Endodermal cell (in vitro differentiated cells): ENCODE measurements around the gene SUPT7L. TPM values are rescaled to one million over a fixed set of nuclear protein-coding genes. Genes with fewer than 3 reads are reported as not detected.

Experiments used
- DNase-seq: peaks from one replicate; pipeline ENCODE4 v3.0.0-alpha.2; 2017
- H3K27ac ChIP-seq: 2 replicates; pipeline ENCODE4 v1.5.1; 2013; ENCODE audit warnings: mild to moderate bottlenecking, low read depth, low read length, moderate library complexity
- H3K27me3 ChIP-seq: 2 replicates; pipeline ENCODE4 v1.6.1; 2013; ENCODE audit warnings: mild to moderate bottlenecking, low read length, moderate library complexity; ENCODE audit not compliant: insufficient read depth, control insufficient read depth, poor library complexity, severe bottlenecking
- H3K36me3 ChIP-seq: 2 replicates; pipeline ENCODE4 v1.7.0; 2013; ENCODE audit warnings: mild to moderate bottlenecking, low read length, moderate library complexity; ENCODE audit not compliant: control insufficient read depth, insufficient read depth
- H3K4me1 ChIP-seq: one replicate; pipeline ENCODE4 v1.7.0; 2013; ENCODE audit warnings: low read length; ENCODE audit not compliant: control insufficient read depth, insufficient read depth
- H3K4me3 ChIP-seq: 2 replicates; pipeline ENCODE4 v1.5.1; 2013; ENCODE audit warnings: mild to moderate bottlenecking, low read length, moderate library complexity
- H3K9ac ChIP-seq: 2 replicates; pipeline ENCODE4 v1.6.1; 2013; ENCODE audit warnings: mild to moderate bottlenecking, low read length, moderate library complexity; ENCODE audit not compliant: poor library complexity, severe bottlenecking; ENCODE audit errors: extremely low read depth
- H3K9me3 ChIP-seq: 2 replicates; pipeline ENCODE4 v1.6.1; 2013; ENCODE audit warnings: mild to moderate bottlenecking, low read length, moderate library complexity; ENCODE audit not compliant: control insufficient read depth
- H3K27ac Mint-ChIP-seq: 2 replicates; pipeline ENCODE4 v1.8.0; 2020; ENCODE audit warnings: mixed read lengths
- H3K27me3 Mint-ChIP-seq: 2 replicates; pipeline ENCODE4 v1.8.0; 2021; ENCODE audit warnings: mild to moderate bottlenecking, mixed read lengths; ENCODE audit not compliant: insufficient read depth
- H3K36me3 Mint-ChIP-seq: 2 replicates; pipeline ENCODE4 v1.8.0; 2020; ENCODE audit warnings: low read depth, mixed read lengths
- H3K4me1 Mint-ChIP-seq: 2 replicates; pipeline ENCODE4 v1.8.0; 2020; ENCODE audit warnings: mixed read lengths
- H3K4me3 Mint-ChIP-seq: 2 replicates; pipeline ENCODE4 v1.8.0; 2020; ENCODE audit warnings: mild to moderate bottlenecking, moderate library complexity, mixed read lengths
- H3K9me3 Mint-ChIP-seq: 2 replicates; pipeline ENCODE4 v1.8.0; 2020; ENCODE audit warnings: mild to moderate bottlenecking, mixed read lengths
- WGBS, 2 experiments: methylation state at CpG; one replicate each; pipeline versions ENCODE4 v1.1.5 to v1.1.7; 2013; ENCODE audit warnings: missing lambda C conversion rate in 2 of 2, mixed read lengths in 1 of 2; ENCODE audit not compliant: insufficient coverage in 1 of 2, insufficient read length in 1 of 2; 5-methylcytosine and 5-hydroxymethylcytosine counted together
- total RNA-seq, 2 donors: library from RNA; stranded (reverse); fragmentation: NEBNext Ultra II Directional in 1 of 2; extraction: Animal tissue kit (Norgen Biotek cat#: 25700) in 1 of 2; gene quantifications; 2 replicates in 1 of 2; 3 replicates in 1 of 2; pipeline ENCODE4 v1.2.1, GENCODE V29; 2021
- TF ChIP-seq, protein P1 (sequence below): fragments of 200-600 bp; sonication (generic); conservative IDR thresholded peaks from 2 replicates; pipeline ENCODE4 v1.5.0; 2021; ENCODE audit warnings: antibody characterized with exemption, mild to moderate bottlenecking

Gene SUPT7L
- total RNA-seq, 2 donors from 2014 or later = 43.3 to 43.9 TPM

DNA sequence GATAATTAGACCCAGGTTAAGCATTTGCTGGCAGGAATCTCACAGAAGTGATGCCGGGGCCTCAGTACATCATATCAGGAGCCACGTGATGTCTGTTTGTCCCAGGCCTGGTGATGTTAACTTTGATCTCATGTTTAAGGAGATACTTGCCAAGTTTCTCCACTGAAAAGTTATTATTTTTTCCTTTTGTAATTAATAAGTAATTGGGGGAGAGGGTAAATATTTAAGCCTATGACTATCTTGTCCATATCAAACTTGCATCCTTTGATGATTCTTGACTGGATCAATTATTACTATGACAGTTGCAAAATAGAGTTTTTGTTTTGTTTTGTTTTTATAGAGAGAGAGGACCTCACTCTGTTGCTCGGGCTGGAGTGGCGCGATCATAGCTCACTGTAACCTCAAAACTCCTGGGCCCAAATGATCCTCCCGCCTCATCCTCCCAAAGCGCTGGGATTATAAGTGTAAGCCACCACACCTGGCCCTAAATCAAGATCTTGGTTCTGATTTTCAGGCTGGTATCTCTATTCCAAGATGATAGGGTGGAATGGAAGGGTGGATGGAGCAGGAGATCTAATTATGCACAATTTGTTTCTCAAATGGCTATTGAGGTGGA lies 46.7 kb upstream of the SUPT7L start:
- TF ChIP-seq, protein P1, sequence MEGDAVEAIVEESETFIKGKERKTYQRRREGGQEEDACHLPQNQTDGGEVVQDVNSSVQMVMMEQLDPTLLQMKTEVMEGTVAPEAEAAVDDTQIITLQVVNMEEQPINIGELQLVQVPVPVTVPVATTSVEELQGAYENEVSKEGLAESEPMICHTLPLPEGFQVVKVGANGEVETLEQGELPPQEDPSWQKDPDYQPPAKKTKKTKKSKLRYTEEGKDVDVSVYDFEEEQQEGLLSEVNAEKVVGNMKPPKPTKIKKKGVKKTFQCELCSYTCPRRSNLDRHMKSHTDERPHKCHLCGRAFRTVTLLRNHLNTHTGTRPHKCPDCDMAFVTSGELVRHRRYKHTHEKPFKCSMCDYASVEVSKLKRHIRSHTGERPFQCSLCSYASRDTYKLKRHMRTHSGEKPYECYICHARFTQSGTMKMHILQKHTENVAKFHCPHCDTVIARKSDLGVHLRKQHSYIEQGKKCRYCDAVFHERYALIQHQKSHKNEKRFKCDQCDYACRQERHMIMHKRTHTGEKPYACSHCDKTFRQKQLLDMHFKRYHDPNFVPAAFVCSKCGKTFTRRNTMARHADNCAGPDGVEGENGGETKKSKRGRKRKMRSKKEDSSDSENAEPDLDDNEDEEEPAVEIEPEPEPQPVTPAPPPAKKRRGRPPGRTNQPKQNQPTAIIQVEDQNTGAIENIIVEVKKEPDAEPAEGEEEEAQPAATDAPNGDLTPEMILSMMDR = no peak
- DNase-seq = no peak
- Histone ChIP-seq H3K9me3 (no peaks in the 10 kb centered on the region), H3K9ac (no peak overlapping the region), H3K27ac (no peak overlapping the region), H3K4me3 (no peak overlapping the region), H3K36me3 (no peaks in the 10 kb centered on the region), H3K4me1 (no peaks in the 10 kb centered on the region), H3K27me3 (no peaks in the 10 kb centered on the region)
- peaks cover 13% of the 10 kb centered on the region for H3K4me1 Mint-ChIP-seq
- H3K27ac Mint-ChIP-seq = no peak overlapping the region
- H3K4me3 Mint-ChIP-seq = no peak overlapping the region
- H3K9me3 Mint-ChIP-seq = no peaks in the 10 kb centered on the region
- peaks cover 18% of the 10 kb centered on the region for H3K27me3 Mint-ChIP-seq
- WGBS, 2 experiments = 95 to 100% methylated on average over 7 of the region's 7 CpGs
- no peaks in the 10 kb centered on the region for H3K36me3 Mint-ChIP-seq

DNA sequence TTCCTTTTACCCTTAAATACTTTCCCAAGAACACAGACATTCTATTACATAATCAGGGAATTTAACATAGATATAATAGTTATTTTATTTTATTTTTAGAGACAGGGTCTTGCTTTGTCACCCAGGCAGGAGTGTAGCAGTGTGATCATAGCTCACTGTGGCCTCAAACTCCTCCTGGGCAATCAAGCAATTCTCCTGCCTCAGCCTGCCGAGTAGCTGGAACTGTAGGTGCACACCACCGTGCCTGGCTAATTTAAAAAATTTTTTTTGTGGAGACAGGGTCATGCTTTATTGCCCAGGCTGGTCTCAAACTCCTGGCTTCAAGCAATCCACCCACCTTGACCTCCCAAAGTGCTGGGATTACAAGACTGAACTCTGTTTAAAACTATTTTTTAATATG lies 45.9 kb upstream of the SUPT7L start:
- Histone ChIP-seq H3K36me3 (no peaks in the 10 kb centered on the region), H3K27ac (no peak overlapping the region), H3K27me3 (no peaks in the 10 kb centered on the region), H3K9ac (no peak overlapping the region), H3K4me3 (no peak overlapping the region), H3K4me1 (no peaks in the 10 kb centered on the region), H3K9me3 (no peaks in the 10 kb centered on the region)
- H3K27ac Mint-ChIP-seq = no peak overlapping the region
- H3K27me3 Mint-ChIP-seq = peaks cover 10% of the 10 kb centered on the region
- no peaks in the 10 kb centered on the region for H3K9me3 Mint-ChIP-seq
- 79 to 93% methylated on average over 2 of the region's 2 CpGs for WGBS, 2 experiments
- peaks cover 6% of the 10 kb centered on the region for H3K4me1 Mint-ChIP-seq
- H3K36me3 Mint-ChIP-seq = no peaks in the 10 kb centered on the region
- TF ChIP-seq, protein P1 = no peak
- H3K4me3 Mint-ChIP-seq = no peak overlapping the region
- DNase-seq = no peak

DNA sequence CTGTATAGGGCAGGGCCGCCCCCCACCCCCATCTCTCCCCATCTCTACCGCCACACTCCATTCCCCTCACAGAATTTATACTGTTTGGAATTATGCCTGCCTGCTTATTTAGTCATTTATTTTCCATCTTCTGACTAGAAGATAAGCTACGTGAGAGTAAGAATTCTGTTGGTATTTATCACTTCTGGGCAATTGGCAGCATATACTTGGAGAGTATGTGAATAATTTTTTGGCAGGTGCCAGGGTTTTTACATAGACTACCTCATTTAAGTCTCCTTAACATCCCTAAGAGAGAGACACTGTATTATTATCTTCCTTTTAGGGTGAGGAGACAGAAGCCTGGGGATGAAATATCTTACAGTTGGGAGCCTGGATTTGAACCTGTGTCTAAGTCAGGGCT lies 45.3 kb upstream of the SUPT7L start:
- no peak overlapping the region for H3K27ac Mint-ChIP-seq
- 80 to 96% methylated on average over 1 to 3 of the region's 3 CpGs for WGBS, 2 experiments
- DNase-seq = no peak
- Histone ChIP-seq H3K4me1 (peaks cover under 1% of the 10 kb centered on the region), H3K27ac (no peak overlapping the region), H3K27me3 (no peaks in the 10 kb centered on the region), H3K9ac (no peak overlapping the region), H3K36me3 (no peaks in the 10 kb centered on the region), H3K4me3 (no peak overlapping the region), H3K9me3 (no peaks in the 10 kb centered on the region)
- H3K36me3 Mint-ChIP-seq = no peaks in the 10 kb centered on the region
- no peak overlapping the region for H3K4me3 Mint-ChIP-seq
- peaks cover 8% of the 10 kb centered on the region for H3K4me1 Mint-ChIP-seq
- H3K27me3 Mint-ChIP-seq = peaks cover 9% of the 10 kb centered on the region
- TF ChIP-seq, protein P1 = no peak
- H3K9me3 Mint-ChIP-seq = no peaks in the 10 kb centered on the region
